Nephron (organoid): ENCODE data around the gene SUN2.

Source experiments
- H3K27ac Mint-ChIP-seq, 3 experiments: 2 replicates each; pipeline ENCODE4 v1.8.0; 2020; ENCODE audit warnings: mixed read lengths in 3 of 3, mild to moderate bottlenecking in 2 of 3, moderate library complexity in 1 of 3
- H3K27me3 Mint-ChIP-seq: 2 replicates; pipeline ENCODE4 v1.8.0; 2021; ENCODE audit warnings: low read depth, mild to moderate bottlenecking, moderate library complexity, mixed read lengths
- H3K36me3 Mint-ChIP-seq: 2 replicates; pipeline ENCODE4 v1.8.0; 2020; ENCODE audit warnings: low read depth, mixed read lengths
- H3K4me1 Mint-ChIP-seq: 2 replicates; pipeline ENCODE4 v1.8.0; 2020; ENCODE audit warnings: mixed read lengths
- H3K4me3 Mint-ChIP-seq, 3 experiments: 2 replicates each; pipeline ENCODE4 v1.8.0; 2020; ENCODE audit warnings: mild to moderate bottlenecking in 3 of 3, mixed read lengths in 3 of 3, moderate library complexity in 2 of 3
- H3K9me3 Mint-ChIP-seq: 2 replicates; pipeline ENCODE4 v1.8.0; 2020; ENCODE audit warnings: mixed read lengths
- TF ChIP-seq, protein P1 (sequence below), 3 experiments: fragments of 200-600 bp; sonication (generic); IDR thresholded peaks; one replicate each; pipeline ENCODE4 v1.5.0; 2021; ENCODE audit warnings: antibody characterized with exemption in 3 of 3; ENCODE audit not compliant: unreplicated experiment in 3 of 3

The SUN2 gene

GRCh38 chr22:38796262-38796957 is 40.6 kb upstream of the SUN2 start:
- Mint-ChIP-seq H3K27me3 (peaks cover 54% of the 10 kb centered on the region), H3K4me1 (peaks cover 12% of the 10 kb centered on the region), H3K4me3 (no peak overlapping the region), H3K27ac (no peak overlapping the region), H3K9me3 (no peaks in the 10 kb centered on the region), H3K36me3 (no peaks in the 10 kb centered on the region)
- TF ChIP-seq, protein P1, sequence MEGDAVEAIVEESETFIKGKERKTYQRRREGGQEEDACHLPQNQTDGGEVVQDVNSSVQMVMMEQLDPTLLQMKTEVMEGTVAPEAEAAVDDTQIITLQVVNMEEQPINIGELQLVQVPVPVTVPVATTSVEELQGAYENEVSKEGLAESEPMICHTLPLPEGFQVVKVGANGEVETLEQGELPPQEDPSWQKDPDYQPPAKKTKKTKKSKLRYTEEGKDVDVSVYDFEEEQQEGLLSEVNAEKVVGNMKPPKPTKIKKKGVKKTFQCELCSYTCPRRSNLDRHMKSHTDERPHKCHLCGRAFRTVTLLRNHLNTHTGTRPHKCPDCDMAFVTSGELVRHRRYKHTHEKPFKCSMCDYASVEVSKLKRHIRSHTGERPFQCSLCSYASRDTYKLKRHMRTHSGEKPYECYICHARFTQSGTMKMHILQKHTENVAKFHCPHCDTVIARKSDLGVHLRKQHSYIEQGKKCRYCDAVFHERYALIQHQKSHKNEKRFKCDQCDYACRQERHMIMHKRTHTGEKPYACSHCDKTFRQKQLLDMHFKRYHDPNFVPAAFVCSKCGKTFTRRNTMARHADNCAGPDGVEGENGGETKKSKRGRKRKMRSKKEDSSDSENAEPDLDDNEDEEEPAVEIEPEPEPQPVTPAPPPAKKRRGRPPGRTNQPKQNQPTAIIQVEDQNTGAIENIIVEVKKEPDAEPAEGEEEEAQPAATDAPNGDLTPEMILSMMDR (IDR thresholded peaks at IDR 0.05; ENCODE audit: unreplicated experiment in 3 of 3): no peak

DNA sequence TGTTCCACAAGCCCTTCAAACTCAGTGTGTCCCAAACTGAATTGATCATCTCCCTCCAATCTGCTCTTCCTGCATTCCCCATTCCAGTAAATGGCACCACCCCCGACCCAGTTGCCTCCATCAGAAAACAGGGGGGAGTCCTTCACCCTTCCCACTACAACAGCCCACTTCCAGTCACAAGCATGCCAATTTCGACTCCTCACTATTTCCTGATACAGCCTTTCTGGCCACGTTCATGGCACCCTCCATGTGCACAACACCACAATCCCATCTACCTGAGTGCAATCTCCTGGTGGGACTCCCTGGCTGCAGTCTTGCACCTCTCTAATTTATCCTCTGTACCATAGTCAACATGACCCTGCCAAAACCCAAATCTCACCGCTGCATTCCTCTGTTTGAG is 39.8 kb upstream of the SUN2 start:
- TF ChIP-seq, protein P1 (IDR thresholded peaks at IDR 0.05; ENCODE audit: unreplicated experiment in 3 of 3): no peak
- H3K4me1 Mint-ChIP-seq: peaks cover 12% of the 10 kb centered on the region
- H3K4me3 Mint-ChIP-seq: peak overlapping the region; percentile 23 to 33 (median 25)
- no peak overlapping the region for H3K27ac Mint-ChIP-seq
- H3K36me3 Mint-ChIP-seq: no peaks in the 10 kb centered on the region
- peaks cover 46% of the 10 kb centered on the region for H3K27me3 Mint-ChIP-seq
- H3K9me3 Mint-ChIP-seq: no peaks in the 10 kb centered on the region

DNA sequence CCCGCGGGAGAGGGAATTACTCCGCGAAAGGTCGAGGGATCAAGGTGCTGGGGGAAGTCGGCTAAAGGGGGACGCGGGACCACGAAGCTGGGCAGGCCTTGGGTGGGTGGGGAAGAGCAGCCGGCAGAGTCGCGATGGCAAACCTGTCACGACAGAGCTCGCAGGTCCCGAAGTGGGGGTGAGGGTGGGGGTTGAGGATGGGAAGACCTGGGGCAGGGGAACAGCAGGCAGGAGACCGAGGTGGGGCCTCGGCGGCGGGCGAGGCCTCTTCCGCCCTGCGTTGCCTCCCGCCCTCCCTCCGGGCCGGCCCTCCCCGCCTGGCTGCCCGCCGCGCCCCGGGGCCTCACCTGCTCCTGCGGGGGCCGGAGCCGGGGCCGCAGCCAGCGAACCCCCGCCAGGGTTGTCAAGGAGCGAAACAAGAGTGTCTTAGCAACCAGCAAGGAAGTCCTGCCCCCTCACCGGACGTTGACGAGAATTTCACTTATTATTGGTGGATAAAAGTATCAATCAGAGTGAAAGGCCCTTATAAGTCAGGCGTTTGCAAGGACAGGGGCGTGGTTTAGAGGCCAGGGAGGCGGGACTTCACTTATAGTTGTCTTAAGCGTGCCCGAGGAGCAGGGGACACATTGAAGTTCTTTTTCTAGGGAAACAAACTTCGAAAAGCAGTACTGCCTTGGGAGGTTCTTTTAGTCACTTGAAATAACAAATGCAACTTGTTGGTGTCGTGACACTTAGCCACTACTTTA is 38.1 kb upstream of the SUN2 start, which contains the start of gene DNAL4:
Gene DNAL4, minus strand, starts transcription at position 423 of the 746 bp plus-strand sequence. CDS start 11,412 bp downstream, outside the sequence.
- H3K4me3 Mint-ChIP-seq: peak within 1 kb of the TSS; percentile 87 to 95 (median 94)
- no peaks in the 10 kb centered on the region for H3K36me3 Mint-ChIP-seq
- no peaks in the 10 kb centered on the region for H3K9me3 Mint-ChIP-seq
- peaks cover 32% of the 10 kb centered on the region for H3K27me3 Mint-ChIP-seq
- peaks cover 15% of the 10 kb centered on the region for H3K4me1 Mint-ChIP-seq
- TF ChIP-seq, protein P1 (IDR thresholded peaks at IDR 0.05; ENCODE audit: unreplicated experiment in 3 of 3): no peak
- peak within 1 kb of the TSS; percentile 63 to 92 (median 81) for H3K27ac Mint-ChIP-seq

DNA sequence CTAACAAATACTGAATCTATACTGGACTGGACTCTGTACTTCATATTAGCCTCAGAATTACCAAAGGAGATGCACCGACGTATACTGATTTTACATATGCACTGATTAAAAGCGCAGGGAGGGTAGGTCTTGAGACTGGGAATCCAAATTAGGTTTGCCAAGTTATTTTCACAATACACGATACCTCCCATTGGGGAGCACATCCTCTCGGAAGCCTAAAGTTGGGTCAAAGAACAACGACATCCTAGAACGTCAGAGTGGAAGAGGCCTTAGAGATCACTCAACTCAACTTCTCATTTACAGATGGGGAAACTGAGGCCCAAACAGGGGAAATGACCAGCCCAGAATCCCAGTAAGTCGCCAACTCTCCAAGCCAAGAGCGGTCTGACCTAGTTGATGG is 37.5 kb upstream of the SUN2 start:
- Mint-ChIP-seq H3K4me1 (peaks cover 21% of the 10 kb centered on the region), H3K4me3 (peak overlapping the region; percentile 87 to 95 (median 94)), H3K27me3 (peaks cover 30% of the 10 kb centered on the region), H3K9me3 (no peaks in the 10 kb centered on the region), H3K36me3 (no peaks in the 10 kb centered on the region), H3K27ac (peak overlapping the region; percentile 63 to 89 (median 81))
- TF ChIP-seq, protein P1 (IDR thresholded peaks at IDR 0.05; ENCODE audit: unreplicated experiment in 3 of 3): no peak

- no peaks in the 10 kb centered on the region for H3K9me3 Mint-ChIP-seq
- H3K4me1 Mint-ChIP-seq: peaks cover 26% of the 10 kb centered on the region
- TF ChIP-seq, protein P1 (IDR thresholded peaks at IDR 0.05; ENCODE audit: unreplicated experiment in 3 of 3): no peak
- H3K36me3 Mint-ChIP-seq: no peaks in the 10 kb centered on the region
- H3K27me3 Mint-ChIP-seq: peaks cover 25% of the 10 kb centered on the region
- H3K4me3 Mint-ChIP-seq: peak overlapping the region; percentile 87 to 95 (median 94)
- peak overlapping the region; percentile 63 to 89 (median 81) for H3K27ac Mint-ChIP-seq
These were observed 37.0 kb upstream of the SUN2 start for GRCh38 chr22:38792833-38793232.
